ENCODE data around the gene APBA2. TPM values are rescaled to one million over a fixed set of nuclear protein-coding genes. Genes with fewer than 3 reads are reported as not detected.

The APBA2 gene
- total and polyA plus RNA-seq, 10 of the 15 experiments (the other 5 are each of a cell fraction or from before 2014, with no cell fraction given): 0.06 to 0.26 (median 0.07) TPM; not detected in 7

- TF ChIP-seq PBX3 (IDR thresholded peaks at IDR 0.05; ENCODE audit: insufficient replicate concordance, low read depth, low read length): no peak
- TF ChIP-seq HDAC6 (IDR thresholded peaks at IDR 0.05; ENCODE audit: unreplicated experiment): no peak
- TF ChIP-seq USF1 (IDR thresholded peaks at IDR 0.05; ENCODE audit: borderline replicate concordance, extremely low read length, insufficient read depth, low read depth, low read length): no peak
- no peak for TF ChIP-seq HDAC2 (IDR thresholded peaks at IDR 0.05)
These were observed 59.0 kb downstream of the APBA2 start (continued) for GRCh38 chr15:28944696-28945300.

- Histone ChIP-seq H4K20me1 (ENCODE audit: control insufficient read depth, insufficient read depth) (no peaks in the 10 kb centered on the region), H3K9me3 (replicated peaks; ENCODE audit: control insufficient read depth, insufficient read depth, low read length) (no peaks in the 10 kb centered on the region), H3K4me2 (ENCODE audit: control insufficient read depth, insufficient read depth) (no peak overlapping the region), H3K27ac (ENCODE audit: control insufficient read depth, insufficient read depth) (no peak overlapping the region), H3K4me1 (ENCODE audit: control insufficient read depth, insufficient read depth, low read length) (no peaks in the 10 kb centered on the region), H3K9ac (ENCODE audit: control insufficient read depth, insufficient read depth, low read length) (no peak overlapping the region), H3K79me2 (ENCODE audit: control insufficient read depth, insufficient read depth, low read length) (no peaks in the 10 kb centered on the region), H3K4me3 (no peak overlapping the region), H2AFZ (ENCODE audit: control insufficient read depth, low read depth, low read length) (no peak overlapping the region), H3K36me3 (ENCODE audit: control insufficient read depth in 2 of 2, insufficient read depth in 2 of 2, low read length in 1 of 2) (no peaks in the 10 kb centered on the region), H3K27me3 (replicated peaks in 1 of 2; ENCODE audit: control insufficient read depth in 2 of 2, insufficient read depth in 2 of 2, low read length in 1 of 2) (peaks cover 0 to 3% of the 10 kb centered on the region in 2 experiments; a peak in 3 of 4 replicates)
- no peak for DNase-seq (ENCODE audit: low read depth, low spot score)
- no TSS peak for BruUV-seq (replicated peaks)
- 22% methylated on average over 12 of the region's 13 CpGs for WGBS (ENCODE audit: insufficient coverage, insufficient replicate concordance, low lambda C conversion rate, missing lambda C conversion rate)
- SMC1A ChIA-PET (ENCODE audit: uncharacterized antibody, unreplicated experiment): no interaction called here
- CTCF ChIA-PET: no interaction called here
- intact Hi-C loops (cut with micrococcal nuclease; ENCODE audit: unreplicated experiment) (no loop called here), in situ Hi-C loops (cut with MboI) (no loop called here)
- no peak for ATAC-seq
- POLR2A ChIA-PET: no interaction called here
- FAIRE-seq: no peak
- RAD21 ChIA-PET (ENCODE audit: unreplicated experiment): no interaction called here
- TF ChIP-seq YY1 (IDR thresholded peaks at IDR 0.05; ENCODE audit: low read depth, low read length) (no peak), ZBTB11 (CRISPR knock-in tag; IDR thresholded peaks at IDR 0.05) (no peak), SMAD1 (IDR thresholded peaks at IDR 0.05; ENCODE audit: low read depth, partially characterized antibody) (no peak), SUZ12 (IDR thresholded peaks at IDR 0.05; ENCODE audit: unreplicated experiment) (no peak), POLR2AphosphoS5 (IDR thresholded peaks at IDR 0.05; ENCODE audit: low read length) (no peak), TCF3 (IDR thresholded peaks at IDR 0.05; ENCODE audit: borderline replicate concordance, insufficient read depth, low read depth, low read length) (no peak), REST (IDR thresholded peaks at IDR 0.05; ENCODE audit: low read depth, low read length) (no peak)
These were observed 60.0 kb downstream of the APBA2 start for GRCh38 chr15:28945626-28946230.
